AG09319 (cell line): ENCODE results near the gene MBD3.

Experiments used
- DNase-seq: peaks from one replicate; pipeline ENCODE4 v3.0.0-alpha.2; 2010; ENCODE audit warnings: low read depth; ENCODE audit errors: extremely low read depth
- TF ChIP-seq, protein P1 (sequence below): IDR thresholded peaks from 2 replicates; pipeline ENCODE4 v1.5.1; 2011; ENCODE audit warnings: low read depth, mild to moderate bottlenecking, inconsistent platforms, low read length, moderate library complexity

The MBD3 gene

DNA sequence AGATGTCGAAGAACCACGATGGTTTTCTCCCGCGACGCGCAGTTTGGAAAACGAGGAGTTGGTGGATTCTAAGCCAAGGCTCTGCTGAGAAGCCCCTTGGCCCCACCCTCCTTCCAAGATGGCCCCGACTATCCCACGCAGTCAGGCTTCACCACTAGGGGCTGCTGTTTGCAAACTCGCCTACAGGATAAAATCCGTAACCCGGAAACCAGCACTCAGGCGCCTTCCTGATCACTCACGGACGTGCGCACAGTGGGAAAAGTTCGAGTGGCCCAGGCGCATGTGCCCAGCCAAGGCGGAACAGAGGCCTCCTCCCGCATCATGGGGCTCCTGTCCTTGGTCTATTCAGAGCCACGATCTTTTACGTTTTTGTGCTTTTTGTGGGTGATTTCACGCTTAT, 31.8 kb upstream of the MBD3 start:
- TF ChIP-seq, protein P1, sequence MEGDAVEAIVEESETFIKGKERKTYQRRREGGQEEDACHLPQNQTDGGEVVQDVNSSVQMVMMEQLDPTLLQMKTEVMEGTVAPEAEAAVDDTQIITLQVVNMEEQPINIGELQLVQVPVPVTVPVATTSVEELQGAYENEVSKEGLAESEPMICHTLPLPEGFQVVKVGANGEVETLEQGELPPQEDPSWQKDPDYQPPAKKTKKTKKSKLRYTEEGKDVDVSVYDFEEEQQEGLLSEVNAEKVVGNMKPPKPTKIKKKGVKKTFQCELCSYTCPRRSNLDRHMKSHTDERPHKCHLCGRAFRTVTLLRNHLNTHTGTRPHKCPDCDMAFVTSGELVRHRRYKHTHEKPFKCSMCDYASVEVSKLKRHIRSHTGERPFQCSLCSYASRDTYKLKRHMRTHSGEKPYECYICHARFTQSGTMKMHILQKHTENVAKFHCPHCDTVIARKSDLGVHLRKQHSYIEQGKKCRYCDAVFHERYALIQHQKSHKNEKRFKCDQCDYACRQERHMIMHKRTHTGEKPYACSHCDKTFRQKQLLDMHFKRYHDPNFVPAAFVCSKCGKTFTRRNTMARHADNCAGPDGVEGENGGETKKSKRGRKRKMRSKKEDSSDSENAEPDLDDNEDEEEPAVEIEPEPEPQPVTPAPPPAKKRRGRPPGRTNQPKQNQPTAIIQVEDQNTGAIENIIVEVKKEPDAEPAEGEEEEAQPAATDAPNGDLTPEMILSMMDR, result peak; percentile 67
- DNase-seq, result no peak

DNA sequence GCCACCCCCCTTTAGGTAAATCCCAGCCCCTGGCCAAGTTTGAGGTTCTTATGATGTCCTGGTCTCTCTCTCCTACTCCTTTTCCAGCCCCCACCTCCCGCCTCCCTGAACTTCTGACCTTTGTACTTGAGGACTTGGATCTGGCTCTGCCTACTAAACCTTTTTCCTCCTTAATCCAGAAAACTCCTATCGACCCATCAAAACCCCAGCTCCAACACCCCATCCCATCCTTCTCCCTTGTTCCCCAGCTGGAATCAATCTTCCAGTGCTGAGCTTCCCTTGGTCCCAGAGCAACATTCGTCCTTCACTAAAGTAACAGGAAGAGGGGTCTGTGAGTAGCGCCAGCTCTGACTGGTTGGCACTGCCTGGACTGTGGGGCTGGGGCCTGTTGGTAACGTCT, 29.9 kb upstream of the MBD3 start:
- DNase-seq, result no peak
- TF ChIP-seq, protein P1, result no peak

DNA sequence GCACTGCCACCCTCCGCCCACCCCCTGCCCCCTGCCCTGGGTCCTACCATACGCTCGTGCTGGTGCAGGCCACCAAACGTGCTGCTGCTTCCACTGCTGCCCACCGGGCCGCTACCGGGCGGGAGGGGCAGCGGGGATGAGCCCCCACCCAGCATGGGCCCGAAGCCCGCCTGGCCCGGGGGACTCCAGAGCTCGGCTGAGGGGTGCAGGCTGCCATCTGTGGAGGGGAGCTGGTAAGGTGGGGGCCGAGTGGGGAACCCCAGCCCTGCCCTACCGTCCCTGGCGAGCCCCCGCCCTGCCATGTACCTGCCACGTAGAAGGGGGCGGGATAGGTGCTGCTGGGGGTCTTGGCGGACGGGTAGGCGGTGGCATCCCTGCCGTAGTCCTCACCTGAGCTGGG, 29.3 kb upstream of the MBD3 start:
- no peak for DNase-seq
- TF ChIP-seq, protein P1, result no peak

DNA sequence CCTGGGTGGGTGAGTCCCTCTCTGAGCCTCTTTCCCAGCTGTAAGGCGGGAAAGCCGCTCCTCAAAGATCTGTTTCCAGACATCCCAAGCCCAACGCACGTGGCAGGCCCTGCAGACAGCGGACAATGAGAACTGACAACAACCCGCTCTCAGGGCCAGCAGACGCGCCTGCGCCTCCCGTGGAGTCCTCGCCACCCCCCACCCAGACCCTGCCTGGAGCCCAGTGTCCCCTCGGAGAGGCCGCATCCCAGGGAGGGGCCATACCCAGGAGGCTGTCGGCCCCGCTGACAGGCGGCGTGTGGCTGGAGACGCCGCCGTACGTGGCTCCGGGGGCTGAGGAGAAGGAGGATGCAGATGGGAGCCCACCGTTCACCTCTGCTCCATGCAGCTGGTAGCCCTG, 28.9 kb upstream of the MBD3 start:
- DNase-seq, result no peak
- TF ChIP-seq, protein P1, result no peak

DNA sequence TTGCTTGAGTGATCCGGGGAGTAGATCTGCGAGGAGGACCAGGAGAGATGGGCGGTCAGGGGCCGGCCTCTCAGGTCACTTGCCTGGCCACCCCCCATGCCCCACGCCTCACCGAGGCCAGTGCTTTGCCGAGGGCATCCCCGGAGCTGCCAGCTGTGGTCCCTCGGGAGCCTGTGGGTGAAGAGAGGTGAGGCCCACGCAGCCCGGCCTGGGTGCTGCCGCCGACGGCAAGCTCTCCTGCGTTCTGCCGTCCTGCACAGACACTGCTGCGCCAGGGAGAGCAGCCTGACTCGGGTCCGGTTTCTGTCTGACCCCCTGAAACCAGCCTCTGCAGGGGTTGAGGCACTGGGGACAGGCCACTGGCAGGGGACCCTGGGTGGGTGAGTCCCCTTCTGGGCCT, 28.4 kb upstream of the MBD3 start:
- TF ChIP-seq, protein P1, result no peak
- no peak for DNase-seq

DNA sequence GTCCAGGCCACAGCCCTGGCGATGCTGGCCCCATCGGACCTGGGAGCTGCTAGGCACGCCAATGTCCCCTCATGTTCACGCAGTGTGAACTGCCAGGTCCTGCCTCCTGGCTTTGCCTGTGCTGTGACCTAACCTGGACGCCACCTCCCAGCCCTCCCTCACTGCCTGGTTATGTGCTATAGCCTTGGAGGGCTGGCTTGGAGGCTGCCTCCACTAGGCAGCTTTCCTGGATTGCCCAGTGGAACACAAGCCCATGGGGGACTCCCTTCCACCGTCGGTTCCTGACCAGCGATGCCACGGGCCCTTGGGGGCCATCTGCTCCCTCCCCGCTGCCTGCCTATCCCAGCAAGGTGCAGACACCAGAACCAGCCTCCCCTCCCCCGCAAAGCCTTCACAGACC, 27.8 kb upstream of the MBD3 start:
- TF ChIP-seq, protein P1, result no peak
- DNase-seq, result no peak

DNA sequence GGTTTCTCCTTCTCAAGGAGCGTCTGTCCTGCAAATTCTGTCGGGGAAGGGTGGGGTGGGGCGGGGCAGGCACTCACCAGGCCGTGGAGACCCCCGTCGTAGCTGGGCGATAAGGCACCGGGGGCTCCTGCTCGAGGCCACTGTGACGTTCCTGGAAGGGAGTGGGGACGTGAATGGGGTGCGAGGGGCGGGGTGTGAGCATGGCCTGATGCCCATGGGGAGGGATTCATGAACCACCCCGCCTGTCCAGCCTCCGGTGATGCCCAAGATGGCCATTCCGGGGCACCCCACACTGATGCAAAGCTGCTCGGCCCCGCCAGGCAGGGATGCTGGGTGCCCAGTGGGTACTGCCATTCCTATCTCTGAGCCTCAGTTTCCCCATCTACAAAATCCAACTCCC, 27.0 kb upstream of the MBD3 start:
- TF ChIP-seq, protein P1, result no peak
- no peak for DNase-seq
